NCI-H82 treated with DMSO at 0.1 percent for 48 hours (cell line): Measurements from ENCODE around the gene URB1.

Experiments used
- DNase-seq: peaks from one replicate; lab custom pipeline; 2025; ENCODE audit not compliant: unreplicated experiment; lab: John Stamatoyannopoulos, UW

Gene URB1

GRCh38 chr21:32348604-32349332 is 44.0 kb downstream of the URB1 start:
- no peak for DNase-seq

- no peak for DNase-seq
Measured at GRCh38 chr21:32347977-32348376, 44.8 kb downstream of the URB1 start.

DNA sequence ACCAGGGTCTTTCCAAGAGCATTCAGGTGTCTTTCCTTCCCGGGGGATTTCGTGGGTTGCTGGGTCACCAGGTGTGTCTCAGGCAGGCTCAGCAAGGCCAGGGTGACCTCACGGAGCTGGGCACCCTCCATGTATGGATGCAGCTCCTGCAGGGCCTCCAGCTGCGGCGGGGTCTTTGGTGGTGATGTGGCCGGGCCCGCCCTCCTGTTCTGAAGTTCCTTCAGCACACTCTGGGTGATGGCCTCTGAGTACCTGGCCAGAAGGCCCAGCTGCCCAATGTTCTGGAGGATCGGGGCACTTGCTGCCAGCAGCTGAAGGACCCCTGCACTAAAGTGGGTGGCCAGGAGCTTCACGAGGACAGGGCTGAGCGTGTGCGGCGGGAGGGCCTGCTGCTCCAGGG is 45.5 kb downstream of the URB1 start:
- no peak for DNase-seq

DNA sequence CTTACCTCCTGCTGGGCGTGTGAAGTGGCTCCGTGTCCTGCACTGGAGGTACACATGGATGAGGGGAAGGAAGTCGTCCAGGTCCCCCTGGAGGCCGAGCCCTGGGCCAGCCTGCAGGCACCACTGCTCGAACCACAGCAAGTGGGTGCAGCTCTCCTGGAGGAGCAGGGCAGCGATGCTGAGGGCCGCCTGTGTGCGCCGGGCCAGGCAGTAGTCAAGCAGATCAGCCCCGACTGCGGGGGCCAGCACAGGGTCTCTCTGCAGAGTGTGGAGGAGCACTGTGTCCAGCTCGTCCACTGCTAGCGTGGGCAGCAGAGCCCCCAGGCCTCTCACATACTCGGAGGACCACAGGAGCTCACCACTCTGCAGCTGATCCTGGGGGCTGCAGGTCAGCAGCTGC is 45.9 kb downstream of the URB1 start:
- no peak for DNase-seq

DNA sequence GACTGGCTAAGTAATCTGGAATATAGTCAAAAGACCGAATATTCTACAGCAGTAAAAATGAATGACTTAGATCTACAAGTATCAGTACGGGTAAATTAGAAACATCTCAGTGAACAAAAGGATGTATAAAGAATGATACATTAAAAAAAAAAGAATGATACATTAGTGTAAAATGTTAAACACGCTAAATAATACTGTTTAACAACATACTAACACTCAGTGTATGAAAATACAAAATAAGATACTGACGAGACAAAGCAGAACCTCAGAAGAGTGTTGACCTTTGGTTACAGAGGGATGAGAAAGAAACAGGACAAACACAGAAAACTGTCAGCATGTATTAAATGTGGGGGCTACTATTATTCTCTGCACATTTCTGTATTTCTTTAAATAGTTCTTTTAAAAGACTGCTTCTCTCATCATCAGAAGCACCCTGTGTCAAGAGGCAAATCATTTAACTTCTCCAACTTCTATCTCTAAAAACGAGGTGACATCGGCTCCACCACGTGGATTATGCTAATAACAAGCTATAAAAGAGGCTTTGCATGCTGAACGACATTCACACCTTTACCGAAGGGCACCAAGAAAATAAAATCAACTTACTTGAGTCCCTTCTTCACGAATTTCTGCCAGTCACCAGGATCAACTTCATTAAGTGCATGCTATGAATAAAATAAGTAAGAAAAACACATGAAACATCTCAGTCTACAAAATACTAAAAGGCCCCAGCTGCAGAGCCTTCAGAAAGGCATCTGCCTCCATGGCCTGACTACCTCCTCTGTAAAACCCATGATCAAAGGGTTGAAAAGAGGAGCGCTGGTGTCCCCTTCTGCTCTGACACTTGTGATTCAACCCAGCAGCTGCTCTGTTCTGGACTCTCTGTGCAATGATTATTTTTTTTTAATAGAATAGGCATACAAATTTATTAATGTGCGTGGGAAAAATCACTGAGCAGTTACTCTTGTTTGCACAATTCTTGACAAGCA is 51.7 kb downstream of the URB1 start:
- no peak for DNase-seq

DNA sequence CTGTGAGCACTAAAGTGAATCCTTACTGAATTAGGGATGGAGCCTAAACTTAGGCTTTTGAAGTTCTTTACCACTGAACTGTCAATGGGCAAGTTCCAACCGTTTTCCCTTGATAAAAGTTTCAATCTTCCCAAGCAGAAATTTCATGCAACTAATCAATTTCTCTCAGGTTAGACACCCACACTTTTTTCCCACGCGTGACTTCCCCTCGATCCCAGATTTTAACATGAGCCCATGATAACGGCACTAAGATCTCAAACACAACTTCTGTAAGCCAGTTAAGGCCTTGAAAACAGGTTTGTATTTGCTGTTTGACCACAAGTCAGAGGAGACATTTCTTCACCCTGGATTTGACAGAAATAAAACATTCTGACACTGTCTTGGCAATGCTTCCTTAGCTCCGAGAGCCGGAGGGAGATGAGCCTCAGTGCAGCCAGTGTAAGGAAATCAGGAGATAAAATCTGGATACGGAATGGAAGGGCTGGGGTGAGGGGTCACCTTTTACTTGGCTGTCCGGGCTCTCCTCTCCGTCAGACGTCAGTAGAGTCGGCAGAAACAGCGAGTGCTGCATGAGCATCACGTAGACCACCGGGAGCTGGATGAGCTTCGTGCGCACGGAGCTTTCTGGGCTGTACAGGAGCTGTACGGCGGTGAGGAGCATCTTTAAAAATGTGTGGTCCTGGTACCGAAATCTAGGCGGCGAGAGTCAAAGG is 54.4 kb downstream of the URB1 start:
- DNase-seq: no peak

DNA sequence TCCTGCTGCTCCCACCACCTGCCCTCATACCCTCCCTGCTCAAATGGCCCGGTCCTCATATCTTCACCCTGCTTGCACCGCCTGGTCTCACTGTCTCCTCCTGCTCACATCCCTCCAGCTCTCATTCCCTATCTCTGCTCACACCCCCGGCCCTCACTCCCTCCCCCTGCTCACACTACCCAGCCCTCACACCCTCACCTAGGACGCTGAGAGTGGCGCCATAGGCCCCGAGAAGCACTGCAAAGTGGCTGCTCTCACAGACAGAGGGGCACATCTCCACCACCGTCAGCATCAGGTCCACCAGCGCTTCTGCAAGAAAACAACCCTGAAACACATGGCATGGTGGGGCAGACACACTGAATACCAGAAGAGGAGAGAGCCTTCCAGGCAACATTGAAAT is 55.6 kb downstream of the URB1 start:
- no peak for DNase-seq

- DNase-seq: no peak
Measured at GRCh38 chr21:32336711-32337110, 56.1 kb downstream of the URB1 start.

GRCh38 chr21:32335601-32336575 is 56.9 kb downstream of the URB1 start:
- DNase-seq: no peak

DNA sequence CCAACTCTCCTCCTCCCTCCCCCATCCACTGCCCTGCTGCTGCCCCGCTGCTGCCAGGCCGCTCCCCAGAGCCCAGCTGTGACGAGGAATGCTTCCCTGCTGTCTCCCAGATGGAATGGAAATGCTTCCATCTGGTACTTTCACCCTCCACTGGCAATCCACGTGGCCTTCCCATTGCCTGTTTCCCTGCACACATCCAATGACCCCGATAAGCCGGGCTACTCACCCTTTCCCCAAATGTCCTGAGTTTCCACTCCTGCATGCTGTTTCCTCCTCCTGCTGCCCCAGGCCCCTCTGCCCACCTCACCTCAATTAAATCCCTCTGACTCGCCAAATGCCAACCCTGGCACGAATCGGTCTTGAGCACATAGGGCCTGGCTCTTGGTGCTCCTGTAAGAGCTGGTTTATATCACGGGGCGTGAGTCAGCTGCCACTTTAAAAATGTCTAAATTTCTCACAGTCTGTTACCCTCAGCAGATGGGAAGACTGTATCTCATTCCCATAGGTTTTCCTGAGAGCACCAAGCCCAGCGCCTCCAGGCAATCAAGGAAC is 57.8 kb downstream of the URB1 start:
- DNase-seq: no peak

DNA sequence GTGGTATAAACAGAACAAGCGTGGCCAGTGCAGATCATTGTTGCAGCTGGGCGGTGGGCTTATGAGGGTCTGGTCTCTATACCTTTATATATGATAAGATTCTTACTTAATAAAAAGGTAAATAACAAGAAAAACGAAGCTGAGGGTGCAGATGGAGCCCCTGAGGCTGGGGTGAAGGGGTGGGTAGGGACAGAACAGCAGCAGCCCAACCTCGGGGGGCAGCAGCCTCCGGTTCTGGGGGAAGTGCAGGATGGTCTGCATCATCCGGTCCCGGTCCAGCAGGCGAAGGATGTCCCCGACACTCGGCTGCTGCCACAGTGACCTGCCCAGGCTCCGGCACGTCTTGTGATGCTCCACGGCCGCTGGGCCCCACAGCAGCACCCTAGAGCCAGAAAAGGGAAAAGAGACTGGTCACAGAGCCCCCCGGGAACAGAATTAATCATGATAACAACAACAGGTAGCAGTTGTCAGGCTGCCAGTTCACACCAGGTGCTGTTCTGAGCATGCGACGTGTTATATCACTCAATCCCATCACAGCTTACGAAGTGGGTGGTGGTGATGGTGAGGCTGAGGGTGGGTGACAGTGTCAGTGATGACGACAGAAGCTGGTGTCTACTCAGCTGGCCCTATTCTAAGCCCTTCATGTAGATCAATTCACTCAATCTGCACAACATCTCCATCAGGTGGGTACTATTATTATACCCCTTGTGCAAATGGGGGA is 58.7 kb downstream of the URB1 start:
- no peak for DNase-seq

DNA sequence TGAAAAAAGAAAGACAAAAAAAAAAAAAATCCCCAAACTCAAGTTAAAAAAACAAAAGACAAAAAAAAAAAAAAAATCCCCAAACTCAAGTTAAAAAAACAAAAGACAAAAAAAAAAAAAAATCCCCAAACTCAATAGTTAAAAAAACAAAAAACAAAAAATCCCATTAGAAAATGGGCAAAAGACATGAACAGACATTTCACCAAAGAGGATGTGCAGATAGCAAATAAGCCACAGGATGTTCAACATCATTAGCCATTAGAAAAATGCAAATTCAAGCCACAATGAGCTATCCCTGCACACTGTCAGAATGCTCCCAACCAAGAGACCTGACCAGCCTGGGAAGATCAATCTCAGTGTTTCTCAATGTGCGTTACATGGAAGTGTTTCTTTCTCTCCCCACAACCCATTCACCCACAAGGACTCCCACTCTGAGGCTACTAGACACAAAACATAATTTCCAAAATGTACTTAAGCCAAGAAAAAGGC is 60.3 kb downstream of the URB1 start:
- DNase-seq: no peak

GRCh38 chr21:32331444-32332305 is 61.1 kb downstream of the URB1 start:
- DNase-seq: no peak

DNA sequence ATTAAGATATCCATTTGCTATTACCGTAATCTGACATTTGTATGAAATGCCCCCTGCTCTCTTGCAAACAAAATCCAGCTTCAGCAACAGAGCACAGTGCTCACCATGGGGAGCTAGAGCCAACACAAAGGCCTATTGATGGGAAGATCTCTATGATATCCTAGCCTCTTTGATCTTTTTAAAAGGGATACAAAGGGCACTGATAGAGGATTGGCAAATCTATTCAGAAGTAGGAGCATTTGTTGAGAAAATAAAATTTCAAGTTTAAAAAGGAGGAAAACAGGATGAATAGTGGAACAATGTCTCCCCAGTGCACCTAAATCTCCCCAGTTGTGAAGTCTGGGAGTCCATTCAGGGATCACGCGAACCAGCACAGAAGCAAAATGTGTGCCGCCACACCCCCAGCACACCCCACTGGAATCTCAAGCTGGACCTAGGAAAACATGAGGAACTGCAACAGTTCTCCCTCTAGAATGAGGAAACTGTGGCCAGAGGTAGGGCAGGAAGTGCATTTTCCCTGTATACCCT is 62.0 kb downstream of the URB1 start:
- no peak for DNase-seq

GRCh38 chr21:32329776-32330175 is 63.0 kb downstream of the URB1 start:
- DNase-seq: no peak

GRCh38 chr21:32329331-32329730 is 63.5 kb downstream of the URB1 start:
- DNase-seq: no peak

DNA sequence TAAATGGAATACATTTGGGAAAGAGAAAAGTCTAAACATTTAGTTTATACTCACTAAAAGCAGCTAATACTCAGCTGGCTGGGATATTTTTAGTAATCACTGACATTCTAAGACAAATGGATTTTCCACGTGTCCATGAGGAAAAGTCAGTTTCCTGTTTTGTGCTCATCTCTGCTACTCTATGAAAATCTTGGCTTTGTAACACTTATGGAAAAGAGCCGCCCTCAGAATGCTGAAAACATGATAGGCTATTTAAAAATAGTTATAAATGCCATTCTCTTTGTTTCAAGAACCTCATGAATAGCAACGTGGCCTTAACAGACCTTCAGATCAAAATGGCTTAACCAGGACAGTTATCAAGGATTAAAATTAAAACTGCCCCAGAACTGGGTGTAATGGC is 64.2 kb downstream of the URB1 start:
- DNase-seq: no peak

- DNase-seq: no peak
Measured at GRCh38 chr21:32325706-32326105, 67.1 kb downstream of the URB1 start.
